H1 (cell line): ENCODE results near the gene GGA3. TPM values are rescaled to one million over a fixed set of nuclear protein-coding genes. Genes with fewer than 3 reads are reported as not detected.

ENCODE experiments used
- CTCF ChIA-PET: fragments of 300-600 bp; sonication (Branson Sonifier 250); formaldehyde crosslinking; loops from one replicate; lab custom pipeline; 2021; ENCODE audit not compliant: partially characterized antibody; lab: Charles Lee
- POLR2A ChIA-PET: fragments of 300-600 bp; sonication (Branson Sonifier 250); formaldehyde crosslinking; loops from one replicate; lab custom pipeline; 2021; ENCODE audit warnings: inconsistent platforms; ENCODE audit not compliant: partially characterized antibody; lab: Charles Lee
- DNase-seq, 2 experiments: peaks; one replicate each; pipeline versions ENCODE4 v3.0.0 to v3.0.0-alpha.2; 2010 to 2022; ENCODE audit warnings: low spot score in 2 of 2, low read depth in 1 of 2, mixed read lengths in 1 of 2
- FAIRE-seq: peaks from 2 replicates; lab custom pipeline; 2011; peaks lifted over from hg19 to GRCh38; lab: Jason Lieb, UNC
- H2AFZ ChIP-seq: 2 replicates; pipeline ENCODE4 v1.8.1; 2012; ENCODE audit warnings: low read length, inconsistent platforms
- H2AK5ac ChIP-seq: 2 replicates; pipeline ENCODE4 v1.6.1; 2013; ENCODE audit warnings: low read depth, low read length
- H2BK120ac ChIP-seq: replicated peaks from 2 replicates; pipeline ENCODE3; 2013; ENCODE audit warnings: low read depth, low read length, inconsistent platforms
- H2BK12ac ChIP-seq: 2 replicates; pipeline ENCODE4 v1.6.1; 2013; ENCODE audit warnings: low read depth, low read length
- H2BK15ac ChIP-seq: 2 replicates; pipeline ENCODE4 v1.6.1; 2013; ENCODE audit warnings: low read length
- H2BK20ac ChIP-seq: 2 replicates; pipeline ENCODE4 v1.6.1; 2013; ENCODE audit warnings: low read length
- H2BK5ac ChIP-seq: 2 replicates; pipeline ENCODE4 v1.6.1; 2013; ENCODE audit warnings: low read depth, low read length
- H3K14ac ChIP-seq: 2 replicates; pipeline ENCODE4 v1.6.1; 2013; ENCODE audit warnings: inconsistent platforms; ENCODE audit not compliant: insufficient read length
- H3K18ac ChIP-seq: 2 replicates; pipeline ENCODE4 v1.6.1; 2013; ENCODE audit warnings: low read length; ENCODE audit errors: extremely low read depth
- H3K23ac ChIP-seq: 2 replicates; pipeline ENCODE4 v1.6.1; 2013; ENCODE audit warnings: inconsistent platforms; ENCODE audit not compliant: insufficient read length
- H3K23me2 ChIP-seq: 2 replicates; pipeline ENCODE4 v1.6.1; 2013; ENCODE audit warnings: low read depth, low read length
- H3K27ac ChIP-seq: 2 replicates; pipeline ENCODE4 v1.6.1; 2011; ENCODE audit warnings: low read depth, low read length, inconsistent platforms
- H3K27me3 ChIP-seq, 4 experiments: replicated peaks in 1 of 4; 1 replicate in 1 of 4; 2 replicates in 3 of 4; pipeline versions ENCODE4 v1.6.1 to v1.8.1; 2011 to 2013; ENCODE audit warnings: low read length in 3 of 4, mild to moderate bottlenecking in 3 of 4, inconsistent platforms in 2 of 4, mixed read lengths in 2 of 4, moderate library complexity in 1 of 4; ENCODE audit not compliant: control insufficient read depth in 3 of 4, insufficient read depth in 3 of 4; ENCODE audit errors: extremely low read depth in 1 of 4
- H3K36me3 ChIP-seq, 4 experiments: 2 replicates each; pipeline versions ENCODE4 v1.6.1 to v1.8.1; 2011 to 2013; ENCODE audit warnings: mild to moderate bottlenecking in 4 of 4, low read length in 3 of 4, moderate library complexity in 2 of 4, control low read depth in 1 of 4, inconsistent platforms in 1 of 4; ENCODE audit not compliant: insufficient read depth in 4 of 4, control insufficient read depth in 2 of 4
- H3K4ac ChIP-seq: replicated peaks from 2 replicates; pipeline ENCODE3; 2013; ENCODE audit warnings: low read length, low read depth, mixed read lengths, inconsistent platforms; ENCODE audit not compliant: insufficient read length
- H3K4me1 ChIP-seq, 4 experiments: replicated peaks in 1 of 4; 1 replicate in 1 of 4; 2 replicates in 3 of 4; pipeline versions ENCODE4 v1.6.1 to v1.8.1; 2011 to 2013; ENCODE audit warnings: low read length in 3 of 4, inconsistent platforms in 2 of 4, mixed read lengths in 1 of 4; ENCODE audit not compliant: insufficient read depth in 4 of 4, control insufficient read depth in 3 of 4
- H3K4me2 ChIP-seq, 2 experiments: 2 replicates each; pipeline versions ENCODE4 v1.6.1 to v1.8.1; 2011 to 2013; ENCODE audit warnings: low read depth in 2 of 2, low read length in 2 of 2, control low read depth in 1 of 2, inconsistent platforms in 1 of 2, mild to moderate bottlenecking in 1 of 2; ENCODE audit not compliant: insufficient read depth in 1 of 2
- H3K4me3 ChIP-seq, 4 experiments: fragments of 200-600, 300-600 bp in 1 of 4; sonication (generic), shearing (Covaris generic), sonication (Bioruptor Twin) in 1 of 4; 2 replicates each; pipeline versions ENCODE4 v1.5.1 to v1.8.1; 2011 to 2016; ENCODE audit warnings: low read length in 4 of 4, low read depth in 3 of 4, control low read depth in 2 of 4, inconsistent platforms in 2 of 4, mild to moderate bottlenecking in 2 of 4, mixed read lengths in 1 of 4, moderate library complexity in 1 of 4; ENCODE audit not compliant: insufficient read depth in 2 of 4; ENCODE audit errors: extremely low read depth in 1 of 4
- H3K56ac ChIP-seq: replicated peaks from 2 replicates; pipeline ENCODE3; 2013; ENCODE audit warnings: low read depth, mild to moderate bottlenecking, mixed read lengths, low read length, inconsistent platforms; ENCODE audit not compliant: insufficient read length
- H3K79me1 ChIP-seq: 2 replicates; pipeline ENCODE4 v1.6.1; 2013; ENCODE audit warnings: low read depth, low read length, control low read depth
- H3K79me2 ChIP-seq, 2 experiments: 2 replicates each; pipeline versions ENCODE4 v1.6.1 to v1.8.1; 2012 to 2013; ENCODE audit warnings: low read length in 2 of 2, mild to moderate bottlenecking in 2 of 2, inconsistent platforms in 1 of 2; ENCODE audit not compliant: insufficient read depth in 2 of 2, control insufficient read depth in 1 of 2
- H3K9ac ChIP-seq, 4 experiments: replicated peaks in 1 of 4; 1 replicate in 1 of 4; 2 replicates in 3 of 4; pipeline versions ENCODE4 v1.6.1 to v1.8.1; 2011 to 2013; ENCODE audit warnings: low read depth in 3 of 4, low read length in 3 of 4, control low read depth in 2 of 4, mild to moderate bottlenecking in 2 of 4, moderate library complexity in 2 of 4, inconsistent platforms in 1 of 4; ENCODE audit errors: extremely low read depth in 1 of 4
- H3K9me3 ChIP-seq, 2 experiments: 2 replicates each; pipeline versions ENCODE4 v1.6.1 to v1.8.1; 2012 to 2013; ENCODE audit warnings: mild to moderate bottlenecking in 2 of 2, moderate library complexity in 2 of 2, control low read depth in 1 of 2, inconsistent platforms in 1 of 2, low read depth in 1 of 2, low read length in 1 of 2, mixed read lengths in 1 of 2; ENCODE audit not compliant: insufficient read depth in 2 of 2
- H4K20me1 ChIP-seq, 2 experiments: replicated peaks in 1 of 2; 2 replicates each; pipeline versions ENCODE3 to v1.8.1; 2011 to 2013; ENCODE audit warnings: inconsistent platforms in 2 of 2, low read length in 2 of 2, mild to moderate bottlenecking in 1 of 2; ENCODE audit not compliant: insufficient read depth in 2 of 2, control insufficient read depth in 1 of 2
- H4K5ac ChIP-seq: 2 replicates; pipeline ENCODE4 v1.6.1; 2013; ENCODE audit warnings: low read length, low read depth, mixed read lengths, inconsistent platforms; ENCODE audit not compliant: insufficient read length
- H4K8ac ChIP-seq: 2 replicates; pipeline ENCODE4 v1.8.0; 2013; ENCODE audit warnings: mild to moderate bottlenecking, moderate library complexity, low read length, inconsistent platforms; ENCODE audit not compliant: insufficient read depth; ENCODE audit errors: extremely low read depth
- H4K91ac ChIP-seq: replicated peaks from 2 replicates; pipeline ENCODE3; 2013; ENCODE audit warnings: low read length, mixed read lengths, inconsistent platforms; ENCODE audit not compliant: insufficient read length
- BACH1 ChIP-seq: IDR thresholded peaks from 2 replicates; pipeline ENCODE4 v1.6.1; 2012; ENCODE audit warnings: low read length, improper control_type of control experiment
- BCL11A ChIP-seq, 2 experiments: IDR thresholded peaks; one replicate each; pipeline ENCODE4 v1.6.1; 2011; ENCODE audit warnings: low read depth in 2 of 2, low read length in 2 of 2, mild to moderate bottlenecking in 2 of 2
- CEBPB ChIP-seq: IDR thresholded peaks from 2 replicates; pipeline ENCODE4 v1.6.1; 2012; ENCODE audit warnings: low read depth, low read length
- CHD2 ChIP-seq: IDR thresholded peaks from 2 replicates; pipeline ENCODE4 v1.6.1; 2012; ENCODE audit warnings: low read length, improper control_type of control experiment
- EZH2 ChIP-seq: fragments of 200-600 bp; sonication (generic); IDR thresholded peaks from 2 replicates; pipeline ENCODE4 v1.7.1; 2012; ENCODE audit warnings: low read depth, mild to moderate bottlenecking, moderate library complexity, low read length, inconsistent platforms; ENCODE audit not compliant: severe bottlenecking
- GABPA ChIP-seq: IDR thresholded peaks from 2 replicates; pipeline ENCODE4 v1.6.1; 2011; ENCODE audit warnings: mild to moderate bottlenecking, low read length, moderate library complexity, borderline replicate concordance; ENCODE audit not compliant: insufficient read depth
- HDAC2 ChIP-seq, 2 experiments: fragments of 300-600 bp in 1 of 2; sonication (generic) in 1 of 2; IDR thresholded peaks; 2 replicates each; pipeline ENCODE4 v1.6.1; 2011 to 2012; ENCODE audit warnings: low read depth in 2 of 2, low read length in 2 of 2, mild to moderate bottlenecking in 2 of 2, moderate library complexity in 2 of 2, borderline replicate concordance in 1 of 2, inconsistent platforms in 1 of 2
- POLR2A ChIP-seq, 2 experiments: IDR thresholded peaks; 1 replicate in 1 of 2; 2 replicates in 1 of 2; pipeline ENCODE4 v1.6.1; 2011; ENCODE audit warnings: low read depth in 2 of 2, low read length in 2 of 2, mild to moderate bottlenecking in 2 of 2; ENCODE audit errors: control extremely low read depth in 1 of 2
- POU5F1 ChIP-seq: IDR thresholded peaks from 2 replicates; pipeline ENCODE4 v1.6.1; 2011; ENCODE audit warnings: low read depth, mild to moderate bottlenecking, low read length, moderate library complexity
- RAD21 ChIP-seq, 2 experiments: IDR thresholded peaks in 1 of 2; conservative IDR thresholded peaks in 1 of 2; 2 replicates each; pipeline ENCODE4 v1.6.1; 2011; ENCODE audit warnings: low read depth in 2 of 2, low read length in 2 of 2, improper control_type of control experiment in 1 of 2, inconsistent platforms in 1 of 2, mild to moderate bottlenecking in 1 of 2, moderate library complexity in 1 of 2
- RXRA ChIP-seq: IDR thresholded peaks from 2 replicates; pipeline ENCODE4 v1.6.1; 2011; ENCODE audit warnings: low read depth, mild to moderate bottlenecking, low read length, moderate library complexity; ENCODE audit not compliant: insufficient read depth
- TCF12 ChIP-seq: IDR thresholded peaks from 2 replicates; pipeline ENCODE4 v1.6.1; 2011; ENCODE audit warnings: low read depth, mild to moderate bottlenecking, low read length
- WGBS, 2 experiments: shearing (Covaris generic) in 1 of 2; methylation state at CpG; one replicate each; pipeline versions ENCODE4 v1.1.6 to v1.1.7; 2013 to 2015; ENCODE audit warnings: low lambda C conversion rate in 2 of 2, mixed read lengths in 2 of 2, inconsistent platforms in 1 of 2, low coverage in 1 of 2, missing lambda C conversion rate in 1 of 2; ENCODE audit not compliant: insufficient replicate concordance in 2 of 2, insufficient coverage in 1 of 2, insufficient read length in 1 of 2; ENCODE audit errors: extremely low coverage in 1 of 2, missing lambda C conversion rate in 1 of 2; 5-methylcytosine and 5-hydroxymethylcytosine counted together
- polyA plus RNA-seq, 7 experiments: library from polyadenylated mRNA; depleted of rRNA in 3 of 7; stranded (reverse) in 5 of 7; unstranded in 2 of 7; fragments of >200 nt in 5 of 7; fragments of 200-250 nt in 2 of 7; gene quantifications; 1 replicate in 5 of 7; 2 replicates in 1 of 7; 4 replicates in 1 of 7; pipeline versions ENCODE4 v1.2.1 to v1.2.3, GENCODE V29; 2011 to 2013; ENCODE audit warnings: missing spikeins in 2 of 7, mixed read lengths in 2 of 7
- total RNA-seq: library from RNA; stranded (reverse); fragmentation: NEBNext Ultra II Directional; extraction: Animal tissue kit (Norgen Biotek cat#: 25700); gene quantifications from 2 replicates; pipeline ENCODE4 v1.2.1, GENCODE V29; 2021
- TF ChIP-seq, protein P1 (sequence below): IDR thresholded peaks from 2 replicates; pipeline ENCODE4 v1.6.1; 2011; ENCODE audit warnings: low read length, improper control_type of control experiment

The GGA3 gene
- total and polyA plus RNA-seq, 2 of the 8 experiments (the other 6 are each of a cell fraction or from before 2014, with no cell fraction given), result 40.6 to 60.0 TPM

DNA sequence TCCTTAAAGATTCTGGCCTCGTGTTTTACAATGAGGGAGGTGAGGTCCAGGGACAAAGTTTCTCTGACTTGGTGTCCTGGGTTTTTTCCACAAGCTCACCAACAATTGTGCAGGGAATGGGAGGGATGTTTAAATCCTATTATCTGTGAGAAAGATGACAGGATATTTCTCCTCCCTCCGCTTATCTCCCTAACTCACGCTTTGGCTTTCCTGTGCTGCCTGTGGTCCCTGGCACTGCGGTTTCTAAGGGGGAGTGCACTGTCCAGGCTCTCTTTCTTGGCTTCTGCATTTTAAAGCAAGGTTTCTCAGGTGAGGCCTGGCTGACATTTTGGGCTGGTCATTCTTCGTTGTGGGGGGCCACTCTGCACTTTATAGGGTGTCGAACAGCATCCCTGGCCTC, 16.4 kb downstream of the GGA3 start:
- H3K18ac ChIP-seq, result no peak overlapping the region
- H3K36me3 ChIP-seq, result peaks cover 21 to 49% (median 42%) of the 10 kb centered on the region in 4 experiments
- CTCF ChIA-PET, result interaction anchor here (0.7 to 16.5 kb wide), 6 partner anchors 8 to 1462 kb away, joined by 3 to 369 read pairs (median 4); partner anchors contain the start of genes GGA3, MIF4GD and MRPS7
- no peak overlapping the region for H4K91ac ChIP-seq
- H2BK5ac ChIP-seq, result no peak overlapping the region
- FAIRE-seq (no peak), DNase-seq (no peak)
- no peak overlapping the region for H3K27ac ChIP-seq
- no peaks in the 10 kb centered on the region for H3K27me3 ChIP-seq
- H2BK12ac ChIP-seq, result no peak overlapping the region
- no peak overlapping the region for H3K14ac ChIP-seq
- peaks cover 10 to 14% of the 10 kb centered on the region in 2 experiments for H4K20me1 ChIP-seq
- H4K8ac ChIP-seq, result no peak overlapping the region
- H3K4ac ChIP-seq, result no peak overlapping the region
- H3K23me2 ChIP-seq, result no peaks in the 10 kb centered on the region
- H3K23ac ChIP-seq, result no peak overlapping the region
- H3K9ac ChIP-seq, result no peak overlapping the region
- H3K79me2 ChIP-seq, result peaks cover 0 to 15% of the 10 kb centered on the region in 2 experiments; a peak in 1 of 4 replicates
- no peak overlapping the region for H3K4me3 ChIP-seq
- no peak overlapping the region for H2BK120ac ChIP-seq
- H3K79me1 ChIP-seq, result peaks cover 2% of the 10 kb centered on the region
- H2BK20ac ChIP-seq, result no peak overlapping the region
- no peaks in the 10 kb centered on the region for H3K9me3 ChIP-seq
- H4K5ac ChIP-seq, result no peak overlapping the region
- no peak overlapping the region for H3K4me2 ChIP-seq
- no peak overlapping the region for H3K56ac ChIP-seq
- WGBS, 2 experiments, result 91% methylated on average over 4 of the region's 6 CpGs; no CpG with 5 or more reads in 1 of the 2 experiments
- no peak overlapping the region for H2BK15ac ChIP-seq
- H3K4me1 ChIP-seq, result peaks cover 0 to 4% (median 2%) of the 10 kb centered on the region in 4 experiments; a peak in 4 of 7 replicates
- TF ChIP-seq EZH2, result no peak
- TF ChIP-seq POU5F1, result no peak
- no peak for TF ChIP-seq CHD2
- no peak for TF ChIP-seq CEBPB
- TF ChIP-seq RXRA, result no peak
- no peak for TF ChIP-seq GABPA
- no peak for TF ChIP-seq TCF12
- no peak for TF ChIP-seq POLR2A (IDR thresholded peaks at IDR 0.05; ENCODE audit: control extremely low read depth in 1 of 2, low read depth in 2 of 2, low read length in 2 of 2)
- no peak for TF ChIP-seq RAD21 (IDR thresholded peaks at IDR 0.05 in 1 of 2, conservative IDR thresholded peaks at IDR 0.05 in 1 of 2; ENCODE audit: low read depth in 2 of 2, low read length in 2 of 2)
- TF ChIP-seq BCL11A (IDR thresholded peaks at IDR 0.05; ENCODE audit: low read depth in 2 of 2, low read length in 2 of 2), result no peak
- TF ChIP-seq BACH1, result no peak
- TF ChIP-seq HDAC2 (IDR thresholded peaks at IDR 0.05; ENCODE audit: borderline replicate concordance in 1 of 2, low read depth in 2 of 2, low read length in 2 of 2), result no peak
- TF ChIP-seq, protein P1, sequence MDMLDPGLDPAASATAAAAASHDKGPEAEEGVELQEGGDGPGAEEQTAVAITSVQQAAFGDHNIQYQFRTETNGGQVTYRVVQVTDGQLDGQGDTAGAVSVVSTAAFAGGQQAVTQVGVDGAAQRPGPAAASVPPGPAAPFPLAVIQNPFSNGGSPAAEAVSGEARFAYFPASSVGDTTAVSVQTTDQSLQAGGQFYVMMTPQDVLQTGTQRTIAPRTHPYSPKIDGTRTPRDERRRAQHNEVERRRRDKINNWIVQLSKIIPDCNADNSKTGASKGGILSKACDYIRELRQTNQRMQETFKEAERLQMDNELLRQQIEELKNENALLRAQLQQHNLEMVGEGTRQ, result no peak
- no peak overlapping the region for H2AK5ac ChIP-seq
- H2AFZ ChIP-seq, result no peak overlapping the region
- POLR2A ChIA-PET, result interaction anchor here (4.0 kb wide), 1 partner anchor 16 kb away, joined by 17 read pairs; the partner anchor contains the start of genes GGA3 and MRPS7
